ENCODE results near the gene CYP2D6.
"Not testable (repeated sequence)": the region's sequence is repeated elsewhere in the genome, so short reads cannot be mapped to it uniquely, and the experiment has no call there.

The CYP2D6 gene

DNA sequence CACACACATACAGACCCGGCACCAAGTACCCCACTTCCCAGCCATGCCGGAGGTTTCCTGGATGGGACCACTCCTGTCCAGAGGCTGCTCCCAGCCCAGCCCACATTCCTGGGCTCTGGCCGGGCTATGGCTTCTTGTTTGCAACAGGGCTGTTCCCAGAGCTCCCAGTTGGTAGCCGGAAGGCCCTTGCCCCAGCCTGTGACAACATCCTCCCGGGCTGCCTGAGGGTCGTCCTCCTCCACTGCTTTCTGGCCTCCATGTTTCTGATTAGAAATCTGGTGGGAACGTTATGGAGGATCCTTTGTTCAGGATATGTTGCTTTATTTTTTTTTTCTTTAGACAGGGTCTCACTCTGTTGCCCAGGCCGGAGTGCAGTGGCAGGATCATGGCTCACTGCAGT lies 952 bp upstream of the CYP2D6 start:
- DNase-seq = no peak

DNA sequence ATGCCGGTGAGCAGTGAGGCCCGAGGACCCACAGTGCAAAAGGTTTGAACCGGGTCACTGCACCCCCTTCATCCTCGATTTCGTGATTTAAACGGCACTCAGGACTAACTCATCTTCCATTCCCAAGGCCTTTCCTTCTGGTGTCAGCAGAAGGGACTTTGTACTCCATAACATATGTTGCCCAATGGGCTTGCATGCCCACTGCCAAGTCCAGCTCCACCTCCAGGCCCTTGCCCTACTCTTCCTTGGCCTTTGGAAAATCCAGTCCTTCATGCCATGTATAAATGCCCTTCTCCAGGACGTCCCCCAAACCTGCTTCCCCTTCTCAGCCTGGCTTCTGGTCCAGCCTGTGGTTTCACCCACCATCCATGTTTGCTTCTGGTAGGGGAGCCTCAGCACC lies 428 bp downstream of the CYP2D6 start:
- not testable (repeated sequence) for DNase-seq

- DNase-seq = not testable (repeated sequence)
These were observed 1.6 kb downstream of the CYP2D6 start for GRCh38 chr22:42128776-42129694.

GRCh38 chr22:42128007-42128406 lies 2.6 kb downstream of the CYP2D6 start:
- DNase-seq = not testable (repeated sequence)

GRCh38 chr22:42127606-42128005 lies 3.0 kb downstream of the CYP2D6 start:
- DNase-seq = no peak

- DNase-seq = not testable (repeated sequence)
These were observed 7.1 kb downstream of the CYP2D6 start for GRCh38 chr22:42123529-42123928.

- peak; percentile 29 to 42 for DNase-seq
These were observed 10.2 kb downstream of the CYP2D6 start for GRCh38 chr22:42120231-42121021.

DNA sequence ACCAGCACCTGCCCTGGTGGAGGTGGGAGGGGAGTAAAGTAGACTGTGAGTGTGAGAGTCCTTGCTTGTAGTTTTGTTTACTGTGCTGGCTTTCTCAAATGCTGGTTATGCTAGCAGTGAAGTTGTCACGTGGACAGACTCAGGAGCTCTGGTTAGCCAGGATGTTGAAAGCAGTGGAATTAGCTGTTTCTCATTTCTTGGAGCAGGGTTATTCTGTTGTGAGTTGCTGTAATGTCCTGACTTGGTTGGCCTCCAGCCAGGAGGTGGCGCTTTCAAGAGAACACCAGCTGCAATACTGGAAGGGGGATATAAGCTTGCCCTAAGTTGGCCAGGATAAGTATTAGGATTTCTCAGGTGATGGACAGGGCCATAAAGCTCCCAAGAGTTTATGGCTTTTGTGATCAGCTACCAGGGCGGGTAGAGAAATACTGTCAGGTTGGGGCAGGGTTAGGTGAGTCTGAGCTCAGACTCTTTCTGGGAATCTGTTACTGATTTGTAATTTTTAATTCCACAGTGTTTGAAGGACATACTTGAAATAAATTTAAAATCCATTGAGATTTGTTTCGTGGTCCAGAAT lies 13.7 kb downstream of the CYP2D6 start:
- no peak for DNase-seq

- DNase-seq = not testable (repeated sequence)
These were observed 15.2 kb downstream of the CYP2D6 start for GRCh38 chr22:42115420-42115830.

DNA sequence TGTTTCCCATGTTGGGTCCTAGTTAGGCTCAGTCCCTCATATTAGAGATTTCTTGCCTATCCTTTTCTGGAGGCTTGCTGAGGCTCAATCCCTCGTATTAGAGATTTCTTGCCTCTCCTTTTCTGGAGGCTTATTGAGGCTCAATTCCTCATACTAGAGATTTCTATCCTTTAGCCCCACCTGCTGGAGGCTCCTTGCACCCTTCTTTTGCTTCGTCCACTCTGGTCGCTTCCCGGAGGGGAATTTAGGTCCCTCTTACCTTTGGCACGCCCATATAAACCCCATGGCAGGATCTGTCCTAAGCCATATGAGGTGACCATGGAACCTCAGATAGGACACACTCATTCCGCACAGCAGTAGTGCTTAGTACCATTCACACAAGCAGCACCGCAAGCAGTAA lies 15.9 kb downstream of the CYP2D6 start:
- DNase-seq = no peak

DNA sequence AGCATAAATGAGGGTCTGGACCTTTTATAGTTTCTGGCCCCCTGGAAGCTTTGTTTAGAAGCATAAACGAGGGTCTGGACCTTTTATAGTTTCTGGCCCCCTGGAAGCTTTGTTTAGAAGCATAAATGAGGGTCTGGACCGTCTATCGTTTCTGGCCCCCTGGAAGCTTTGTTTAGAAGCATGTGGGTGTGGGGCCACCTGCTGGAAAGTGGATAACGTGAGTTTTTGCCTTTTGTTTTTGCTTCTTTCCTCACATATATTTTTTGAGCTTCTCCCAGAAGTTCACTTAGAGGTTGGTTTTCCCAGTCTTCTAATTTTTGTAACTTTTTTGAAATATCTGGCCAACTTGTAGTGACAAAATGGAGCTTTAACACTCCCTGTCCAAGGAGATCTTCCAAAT lies 17.8 kb downstream of the CYP2D6 start:
- not testable (repeated sequence) for DNase-seq

GRCh38 chr22:42111798-42112197 lies 18.8 kb downstream of the CYP2D6 start:
- DNase-seq = no peak

DNA sequence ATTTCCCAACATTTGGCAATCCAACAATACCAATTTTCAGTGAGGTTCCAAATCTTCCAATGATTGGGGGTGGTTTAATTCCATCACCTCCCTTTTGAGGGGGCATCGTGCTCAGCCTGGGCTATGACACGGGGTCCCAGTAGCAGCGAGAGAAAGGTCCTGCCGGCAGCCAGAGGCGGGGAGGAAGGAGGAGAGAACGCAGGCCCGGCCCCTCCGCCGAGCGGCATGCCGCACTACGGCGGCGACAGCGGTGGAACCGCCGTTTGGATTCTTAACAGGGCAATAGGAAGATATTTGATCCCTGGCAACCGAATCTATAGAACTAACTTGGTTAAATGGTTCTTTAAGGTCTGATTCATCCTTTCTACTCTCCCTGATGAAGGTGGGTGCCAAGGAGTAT lies 21.8 kb downstream of the CYP2D6 start:
- no peak for DNase-seq

- not testable (repeated sequence) for DNase-seq
These were observed 26.2 kb downstream of the CYP2D6 start for GRCh38 chr22:42104332-42104860.

- DNase-seq = no peak
These were observed 29.4 kb downstream of the CYP2D6 start for GRCh38 chr22:42101199-42101598.

DNA sequence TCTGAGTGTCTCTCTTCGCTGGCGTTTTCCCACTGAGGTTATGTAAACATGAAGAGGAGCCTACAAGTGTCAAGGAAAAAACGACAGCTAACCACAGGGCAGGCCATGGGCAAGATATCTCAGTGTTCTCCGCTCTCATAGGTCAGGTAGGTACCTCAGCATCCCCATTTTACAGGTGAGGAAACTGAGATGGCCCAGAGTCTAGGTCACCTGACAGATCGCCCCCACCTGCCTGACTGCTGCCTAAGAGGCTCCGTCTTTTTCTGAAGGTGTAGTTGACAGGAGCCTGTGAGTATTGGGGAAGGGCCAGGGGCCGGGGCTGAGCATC lies 39.2 kb downstream of the CYP2D6 start:
- DNase-seq = no peak

- peak; percentile 98 for DNase-seq
These were observed 39.8 kb downstream of the CYP2D6 start, which contains the start of gene NDUFA6 for GRCh38 chr22:42090596-42091454. TSS of gene NDUFA6 (minus strand) at chr22:42090772. CDS start at chr22:42090744, 28 bp downstream.

DNA sequence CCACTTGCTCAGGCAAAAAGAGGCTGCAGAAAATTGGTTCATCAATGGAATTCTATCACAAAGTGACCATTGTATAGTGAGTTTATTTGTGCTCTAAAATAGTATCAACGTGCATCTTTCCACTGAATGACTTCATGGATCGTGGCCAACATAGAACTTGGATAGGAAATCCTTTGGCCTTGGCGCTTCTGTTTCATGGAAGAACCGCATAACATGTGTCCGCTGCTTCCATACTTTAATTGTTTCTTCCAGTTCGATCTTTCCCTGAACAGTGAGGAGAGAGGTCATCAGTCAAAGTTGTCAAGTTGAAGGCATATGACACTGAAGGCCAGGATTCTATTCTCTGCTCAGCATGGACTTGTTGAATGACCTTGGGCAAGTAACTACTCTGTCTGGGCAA lies 44.6 kb downstream of the CYP2D6 start:
- DNase-seq = no peak

GRCh38 chr22:42084874-42085273 lies 45.7 kb downstream of the CYP2D6 start:
- no peak for DNase-seq

DNA sequence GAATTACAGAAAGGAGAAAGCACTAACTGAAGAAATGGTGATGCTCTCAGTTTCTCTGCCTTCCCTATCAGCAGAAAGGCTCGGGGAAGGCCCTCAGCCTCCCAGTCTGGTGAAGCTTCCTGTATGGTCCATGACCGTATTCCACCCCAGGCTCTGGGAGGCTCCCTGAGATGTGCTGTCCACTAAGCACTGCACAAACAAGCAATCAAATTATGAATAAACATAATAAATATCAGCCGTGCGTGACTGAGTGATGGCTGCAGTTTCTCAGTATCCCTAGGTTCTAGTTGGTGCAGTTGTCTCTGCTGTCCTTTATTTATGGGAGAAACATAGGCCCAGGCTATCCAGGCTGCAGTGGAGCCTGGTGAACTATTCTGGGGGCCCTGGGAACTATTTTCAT lies 47.5 kb downstream of the CYP2D6 start:
- DNase-seq = no peak

DNA sequence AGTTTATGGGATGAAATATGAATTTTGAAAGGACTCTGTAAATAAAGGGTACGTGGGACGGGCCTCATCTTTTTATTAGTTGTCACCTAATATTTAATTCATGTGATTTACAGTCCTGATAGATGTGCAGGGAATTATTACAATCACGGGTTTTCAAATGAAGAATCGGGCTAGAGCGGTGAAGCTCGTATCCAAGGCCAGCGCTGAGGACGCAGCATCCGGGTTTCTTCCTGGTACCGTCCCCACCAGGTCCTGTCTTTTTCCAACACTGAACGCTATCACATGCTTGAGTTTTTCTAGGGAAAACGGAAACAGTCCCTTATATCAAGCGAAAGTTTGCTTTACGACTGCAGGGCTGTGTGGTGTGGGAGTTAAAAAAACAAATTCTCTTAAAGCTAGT lies 50.3 kb downstream of the CYP2D6 start:
- no peak for DNase-seq
